Progenitor cell of endocrine pancreas (in vitro differentiated cells): ENCODE data around the gene LENG9. TPM values are rescaled to one million over a fixed set of nuclear protein-coding genes. Genes with fewer than 3 reads are reported as not detected.

Experiments
- DNase-seq: peaks from one replicate; pipeline ENCODE4 v3.0.0; 2021; ENCODE audit warnings: low spot score; ENCODE audit not compliant: unreplicated experiment
- H3K27ac Mint-ChIP-seq: 2 replicates; pipeline ENCODE4 v1.8.0; 2021; ENCODE audit warnings: mild to moderate bottlenecking, moderate library complexity, mixed read lengths
- H3K27me3 Mint-ChIP-seq: 2 replicates; pipeline ENCODE4 v1.8.0; 2021; ENCODE audit warnings: mixed read lengths
- H3K36me3 Mint-ChIP-seq: 2 replicates; pipeline ENCODE4 v1.8.0; 2022; ENCODE audit warnings: mixed read lengths; ENCODE audit not compliant: insufficient read depth
- H3K4me1 Mint-ChIP-seq: 2 replicates; pipeline ENCODE4 v1.8.0; 2021; ENCODE audit warnings: low read depth, mixed read lengths
- H3K4me3 Mint-ChIP-seq: 2 replicates; pipeline ENCODE4 v1.8.0; 2021; ENCODE audit warnings: low read depth, mild to moderate bottlenecking, moderate library complexity, mixed read lengths
- H3K9me3 Mint-ChIP-seq: 2 replicates; pipeline ENCODE4 v1.8.0; 2021; ENCODE audit warnings: low read depth, mixed read lengths
- CTCF ChIP-seq: fragments of 200-600 bp; sonication (generic); IDR thresholded peaks from one replicate; pipeline ENCODE4 v1.5.0; 2021; ENCODE audit warnings: antibody characterized with exemption, mild to moderate bottlenecking; ENCODE audit not compliant: unreplicated experiment
- total RNA-seq: library from RNA; stranded (reverse); gene quantifications from 2 replicates; pipeline ENCODE4 v1.2.1, GENCODE V29; 2021

LENG9 gene
- total RNA-seq, 1 donor from 2014 or later: 0.72 TPM

- Mint-ChIP-seq H3K4me1 (peaks cover 4% of the 10 kb centered on the region), H3K27ac (no peak overlapping the region), H3K9me3 (no peaks in the 10 kb centered on the region), H3K27me3 (peaks cover 43% of the 10 kb centered on the region), H3K4me3 (no peak overlapping the region), H3K36me3 (peaks cover 11% of the 10 kb centered on the region)
- DNase-seq: no peak
- TF ChIP-seq CTCF: peak; percentile 20
Observed at GRCh38 chr19:54430306-54431254, 33.0 kb downstream of the LENG9 start.

- peak; percentile 9 for TF ChIP-seq CTCF
- Mint-ChIP-seq H3K4me3 (no peak overlapping the region), H3K4me1 (peaks cover 4% of the 10 kb centered on the region), H3K27me3 (peaks cover 52% of the 10 kb centered on the region), H3K36me3 (peaks cover 11% of the 10 kb centered on the region), H3K9me3 (no peaks in the 10 kb centered on the region), H3K27ac (no peak overlapping the region)
- no peak for DNase-seq
Observed at GRCh38 chr19:54429545-54430227, 33.9 kb downstream of the LENG9 start.

DNA sequence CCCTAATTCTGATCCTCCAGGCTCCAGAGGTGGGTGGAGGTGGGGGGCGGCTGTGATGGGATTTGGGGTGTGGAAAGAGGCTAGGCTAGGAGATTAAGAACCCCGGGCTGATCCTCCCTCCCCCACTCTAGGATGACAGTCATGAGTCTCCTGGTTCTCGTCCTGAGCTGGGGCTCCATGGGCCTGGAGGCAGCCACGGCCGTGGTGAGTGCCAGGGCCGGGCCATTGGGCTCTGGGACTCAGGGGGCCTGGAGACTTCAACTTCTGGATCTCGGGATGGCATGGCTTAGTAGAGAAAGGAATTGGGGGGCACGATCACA is 34.4 kb downstream of the LENG9 start:
- TF ChIP-seq CTCF: no peak
- Mint-ChIP-seq H3K27ac (no peak overlapping the region), H3K9me3 (no peaks in the 10 kb centered on the region), H3K4me3 (no peak overlapping the region), H3K27me3 (peaks cover 56% of the 10 kb centered on the region), H3K4me1 (peaks cover 4% of the 10 kb centered on the region), H3K36me3 (peaks cover 15% of the 10 kb centered on the region)
- DNase-seq: no peak

DNA sequence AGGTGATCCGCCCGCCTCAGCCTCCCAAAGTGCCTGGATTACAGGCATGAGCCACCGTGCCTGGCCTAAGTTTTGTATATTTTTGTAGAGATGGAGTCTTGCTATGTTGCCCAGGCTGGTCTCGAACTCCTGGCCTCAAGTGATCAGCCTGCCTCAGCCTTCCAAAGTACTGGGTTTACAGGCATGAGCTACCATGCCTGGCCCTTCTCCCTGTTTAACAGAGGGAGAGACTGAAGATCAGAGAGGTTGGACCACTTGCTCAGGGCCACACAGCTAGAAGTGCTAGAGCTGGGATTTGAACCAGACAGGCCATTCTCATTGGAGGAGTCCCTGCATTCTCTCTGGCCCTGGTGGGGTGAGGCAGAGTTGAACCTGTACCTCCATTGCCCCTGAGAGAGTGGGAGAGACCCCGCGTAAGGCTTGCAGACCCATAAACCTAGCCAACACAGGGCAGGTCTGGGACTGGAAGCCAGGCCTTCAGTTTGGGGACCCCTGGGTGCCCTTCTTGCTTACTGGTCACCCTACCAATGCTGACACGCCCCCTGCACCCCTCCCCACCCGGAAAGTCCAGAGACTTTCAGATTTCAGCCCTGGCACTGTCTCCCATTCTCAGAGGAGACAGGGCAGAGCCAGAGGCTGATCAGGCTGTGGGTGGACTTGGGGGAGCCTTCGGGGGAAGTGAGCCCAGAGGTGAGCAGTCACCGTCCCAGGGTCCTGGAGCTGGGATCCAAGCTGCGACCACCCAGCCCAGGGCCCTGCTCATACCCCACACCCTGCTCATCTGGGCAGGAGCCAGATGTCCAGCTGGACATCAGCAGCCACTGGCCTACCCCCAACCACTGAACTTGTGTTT is 35.0 kb downstream of the LENG9 start:
- TF ChIP-seq CTCF: no peak
- Mint-ChIP-seq H3K4me3 (no peak overlapping the region), H3K9me3 (no peaks in the 10 kb centered on the region), H3K27ac (no peak overlapping the region), H3K4me1 (peaks cover 4% of the 10 kb centered on the region), H3K36me3 (peaks cover 17% of the 10 kb centered on the region), H3K27me3 (peaks cover 60% of the 10 kb centered on the region)
- DNase-seq: no peak

GRCh38 chr19:54427586-54427985 is 36.0 kb downstream of the LENG9 start:
- H3K4me1 Mint-ChIP-seq: peaks cover 5% of the 10 kb centered on the region
- DNase-seq: no peak
- peaks cover 22% of the 10 kb centered on the region for H3K36me3 Mint-ChIP-seq
- peaks cover 66% of the 10 kb centered on the region for H3K27me3 Mint-ChIP-seq
- TF ChIP-seq CTCF: no peak
- no peak overlapping the region for H3K4me3 Mint-ChIP-seq
- H3K9me3 Mint-ChIP-seq: no peaks in the 10 kb centered on the region
- no peak overlapping the region for H3K27ac Mint-ChIP-seq
